Pancreas (tissue), 10 donors: ENCODE measurements around the gene GAB3. TPM values are rescaled to one million over a fixed set of nuclear protein-coding genes. Genes with fewer than 3 reads are reported as not detected.

Experiments
- ATAC-seq, 4 donors: fragments of 200-7000 bp; cut with Tn5 transposase; one replicate each; pipeline versions ENCODE4 v1.8.0 to v1.9.1; 2020; ENCODE audit warnings: mild to moderate bottlenecking in 4 of 4, moderate library complexity in 4 of 4
- DNase-seq, 6 donors: peaks; one replicate each; pipeline ENCODE4 v3.0.0-alpha.2; 2020
- FAIRE-seq: peaks from 2 replicates; lab custom pipeline; 2012; peaks lifted over from hg19 to GRCh38; lab: Jason Lieb, UNC
- H3K27ac ChIP-seq, 4 donors: fragments of 200-600 bp; sonication (generic); 1 replicate in 3 of 4; 2 replicates in 1 of 4; pipeline versions ENCODE4 v1.5.0 to v1.8.0; 2020
- H3K27me3 ChIP-seq, 4 donors: fragments of 200-600 bp; one replicate each; pipeline ENCODE4 v1.8.0; 2021
- H3K36me3 ChIP-seq, 3 donors: fragments of 200-600 bp; sonication (generic) in 1 of 3; one replicate each; pipeline versions ENCODE4 v1.5.0 to v1.8.0; 2020 to 2021
- H3K4me1 ChIP-seq, 3 donors: fragments of 200-600 bp; one replicate each; pipeline ENCODE4 v1.8.0; 2021
- H3K4me3 ChIP-seq, 4 donors: fragments of 200-600 bp; sonication (generic) in 2 of 4; one replicate each; pipeline versions ENCODE4 v1.5.0 to v1.8.0; 2020 to 2021
- H3K9me3 ChIP-seq, 4 donors: fragments of 200-600 bp; one replicate each; pipeline ENCODE4 v1.8.0; 2021
- CTCF ChIP-seq, 4 donors: fragments of 200-600 bp; sonication (generic) in 3 of 4; IDR thresholded peaks; one replicate each; pipeline versions ENCODE4 v1.5.0 to v1.8.0; 2021; ENCODE audit warnings: antibody characterized with exemption in 4 of 4
- WGBS, 2 donors: extraction: QIAGEN DNeasy Blood & Tissue Kit; methylation state at CpG; one replicate each; pipeline ENCODE4 v1.1.7; 2013; 5-methylcytosine and 5-hydroxymethylcytosine counted together
- intact Hi-C, 3 donors: fragments of 100-400 bp; cut with DNase I; formaldehyde crosslinking; loops; one replicate each; pipeline versions ENCODE4 v1.11.1 to v1.14.2; 2022
- polyA plus RNA-seq, 2 donors: library from polyadenylated mRNA; stranded (reverse); fragments of 200-250 nt; gene quantifications; one replicate each; pipeline ENCODE4 v1.2.3, GENCODE V29; 2013
- total RNA-seq, 6 donors: library from RNA; stranded (reverse); fragmentation: NEBNext Ultra II Directional in 4 of 6; extraction: Animal tissue kit (Norgen Biotek cat#: 25700) in 4 of 6; gene quantifications; one replicate each; pipeline versions ENCODE4 v1.2.1 to v1.2.4, GENCODE V29; 2021 to 2023
- donor health status: healthy with polysubstance abuse.
- donor health status: DM: no; HTN: no; CAD: no; lungs with moderate emphysema.
- donor health status: DM: no; HTN: no; CAD: no.
- donor health status: control.
- donor health status: control.
- donor health status: Bipolar disorder and iron deficiency.
- donor health status: DM: yes; HTN: yes; CAD: no.
- donor health status: DM: no; HTN: no; CAD: no.
- donor health status: DM: no; HTN: no; CAD: no.
- donor health status: DM: yes; HTN: yes; CAD: no.

Gene GAB3
- total and polyA plus RNA-seq, 8 donors: 1.2 to 4.0 (median 1.4) TPM

- peaks cover 0 to 9% (median 2%) of the 10 kb centered on the region in 4 donors for H3K27me3 ChIP-seq
- H3K4me1 ChIP-seq: no peaks in the 10 kb centered on the region
- intact Hi-C loops: no loop called here
- H3K36me3 ChIP-seq: no peaks in the 10 kb centered on the region
- no peaks in the 10 kb centered on the region for H3K9me3 ChIP-seq
- no peak overlapping the region for H3K4me3 ChIP-seq
- FAIRE-seq: no peak
- no peak for TF ChIP-seq CTCF (IDR thresholded peaks at IDR 0.05)
- no peak for ATAC-seq
- H3K27ac ChIP-seq: no peak overlapping the region
- DNase-seq: no peak
Observed at GRCh38 chrX:154742613-154743012, 8.3 kb downstream of the GAB3 start.

GRCh38 chrX:154739952-154740465 lies 10.9 kb downstream of the GAB3 start:
- Histone ChIP-seq H3K27ac (no peak overlapping the region), H3K4me3 (no peak overlapping the region), H3K27me3 (peaks cover 0 to 9% (median 2%) of the 10 kb centered on the region in 4 donors), H3K36me3 (no peaks in the 10 kb centered on the region), H3K4me1 (no peaks in the 10 kb centered on the region), H3K9me3 (no peaks in the 10 kb centered on the region)
- TF ChIP-seq CTCF (IDR thresholded peaks at IDR 0.05): no peak
- FAIRE-seq: no peak
- intact Hi-C loops: no loop called here
- DNase-seq: no peak
- no peak for ATAC-seq
- 48 to 61% methylated on average over 2 of the region's 2 CpGs for WGBS, 2 donors

GRCh38 chrX:154738011-154738738 lies 12.7 kb downstream of the GAB3 start:
- intact Hi-C loops: no loop called here
- peak; percentile 96 for FAIRE-seq
- ATAC-seq: peak in 3 of 4 donors; percentile 44 to 49 (median 45)
- WGBS, 2 donors: 28 to 37% methylated on average over 8 of the region's 8 CpGs
- no peak for TF ChIP-seq CTCF (IDR thresholded peaks at IDR 0.05)
- peaks cover 0 to 9% (median 0%) of the 10 kb centered on the region in 4 donors for H3K27me3 ChIP-seq
- peak overlapping the region in 1 of 4 donors; percentile 29 for H3K27ac ChIP-seq
- H3K4me3 ChIP-seq: no peak overlapping the region
- H3K4me1 ChIP-seq: no peaks in the 10 kb centered on the region
- H3K36me3 ChIP-seq: no peaks in the 10 kb centered on the region
- H3K9me3 ChIP-seq: no peaks in the 10 kb centered on the region
- DNase-seq: no peak

GRCh38 chrX:154737136-154737535 lies 13.7 kb downstream of the GAB3 start:
- Histone ChIP-seq H3K4me3 (no peak overlapping the region), H3K4me1 (no peaks in the 10 kb centered on the region), H3K27ac (no peak overlapping the region), H3K9me3 (no peaks in the 10 kb centered on the region), H3K36me3 (no peaks in the 10 kb centered on the region), H3K27me3 (peaks cover 0 to 5% (median 0%) of the 10 kb centered on the region in 4 donors)
- DNase-seq (no peak), ATAC-seq (no peak), FAIRE-seq (no peak)
- intact Hi-C loops: no loop called here
- 80 to 89% methylated on average over 5 of the region's 5 CpGs for WGBS, 2 donors
- TF ChIP-seq CTCF (IDR thresholded peaks at IDR 0.05): no peak
